Superior temporal gyrus (tissue), 1 donor: ENCODE results near the gene UBE2J2.
"Not testable (repeated sequence)": the region's sequence is repeated elsewhere in the genome, so short reads cannot be mapped to it uniquely, and the experiment has no call there.

Experiments used
- DNase-seq: peaks from one replicate; pipeline ENCODE4 v3.0.0-alpha.2; 2016; ENCODE audit errors: extremely low spot score

UBE2J2 gene

DNA sequence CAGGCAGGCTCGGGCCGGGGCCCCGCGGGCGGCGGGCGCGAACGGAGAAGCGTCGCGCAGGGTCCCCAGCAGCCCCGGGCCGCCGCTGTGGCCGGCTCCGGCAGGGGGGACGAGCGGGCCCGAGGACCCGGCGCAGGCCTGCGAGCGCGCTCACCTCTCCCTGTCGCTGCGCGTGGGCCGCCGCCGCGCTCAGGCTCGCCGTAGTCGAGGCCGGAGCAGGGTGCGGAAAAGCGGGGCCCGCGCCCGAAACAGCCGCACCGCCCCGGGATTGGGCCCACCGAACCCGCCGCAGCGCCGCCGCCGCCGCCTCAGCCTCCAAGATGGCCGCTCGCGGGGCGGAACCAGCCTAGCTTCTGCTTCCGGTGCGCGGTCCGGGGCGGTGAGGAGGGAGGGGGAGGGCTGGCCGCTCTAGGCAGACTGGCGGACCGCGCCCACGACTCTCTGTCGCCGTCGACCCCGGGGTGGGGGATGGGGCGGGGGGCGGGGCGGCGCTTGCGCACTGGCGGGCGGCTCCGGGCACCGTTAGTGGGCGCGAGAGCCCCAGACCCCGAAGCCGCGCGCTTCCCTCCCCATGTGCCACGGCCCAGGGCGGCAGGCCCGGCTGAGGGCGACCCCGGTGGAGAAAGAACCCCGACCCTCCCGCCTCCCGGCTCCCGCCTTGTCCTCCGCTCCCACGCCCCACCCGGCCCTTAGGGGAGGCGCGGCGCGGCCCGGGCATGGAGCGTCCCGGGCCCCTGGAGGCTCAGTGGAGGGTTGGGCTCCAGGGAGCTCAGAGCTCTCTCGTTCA, at the start of gene UBE2J2:
TSS of gene UBE2J2 (minus strand) at position 343 of the 787 bp plus-strand sequence. CDS start 5,862 bp downstream, outside the sequence.
- DNase-seq = peak; percentile 79

DNA sequence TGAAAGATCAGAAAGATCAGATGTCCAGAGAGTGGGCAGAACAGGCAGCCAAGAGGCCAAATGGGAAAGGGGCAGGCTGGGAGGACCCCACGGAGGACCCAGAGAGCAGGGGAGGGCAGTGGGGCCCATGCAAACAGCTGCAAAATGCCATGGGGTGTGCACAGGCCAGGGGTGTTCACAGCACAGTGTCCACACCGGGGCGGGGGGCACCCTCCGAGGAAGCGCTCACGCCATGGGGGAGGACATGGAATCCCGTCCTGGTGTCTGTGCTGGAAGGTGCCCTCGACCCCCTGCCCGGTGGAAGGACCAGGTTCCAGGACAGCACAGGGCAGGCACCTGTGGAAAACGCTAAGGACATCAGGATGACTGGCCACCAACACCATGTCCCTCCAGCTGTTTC, 49.3 kb upstream of the UBE2J2 start:
- no peak for DNase-seq

DNA sequence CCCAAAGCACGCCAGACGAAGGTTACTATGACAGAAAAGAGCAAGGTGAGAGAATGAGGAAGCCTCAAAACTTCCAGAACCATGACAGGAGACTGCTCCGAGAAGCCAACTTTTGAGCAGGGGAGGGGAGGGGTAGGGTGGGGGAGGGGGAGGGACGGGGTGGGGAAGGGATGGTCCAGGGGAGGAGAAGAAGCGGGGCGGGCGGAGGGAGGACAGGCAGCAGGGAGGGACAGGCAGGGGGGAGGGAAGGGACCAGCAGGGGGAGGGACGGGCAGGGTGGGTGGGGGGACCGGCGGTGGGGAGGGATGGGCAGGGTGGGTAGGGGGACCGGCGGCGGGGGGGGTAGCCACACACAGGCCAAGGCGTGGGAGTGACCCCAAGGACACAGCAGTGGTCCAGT, 48.8 kb upstream of the UBE2J2 start:
- no peak for DNase-seq

DNA sequence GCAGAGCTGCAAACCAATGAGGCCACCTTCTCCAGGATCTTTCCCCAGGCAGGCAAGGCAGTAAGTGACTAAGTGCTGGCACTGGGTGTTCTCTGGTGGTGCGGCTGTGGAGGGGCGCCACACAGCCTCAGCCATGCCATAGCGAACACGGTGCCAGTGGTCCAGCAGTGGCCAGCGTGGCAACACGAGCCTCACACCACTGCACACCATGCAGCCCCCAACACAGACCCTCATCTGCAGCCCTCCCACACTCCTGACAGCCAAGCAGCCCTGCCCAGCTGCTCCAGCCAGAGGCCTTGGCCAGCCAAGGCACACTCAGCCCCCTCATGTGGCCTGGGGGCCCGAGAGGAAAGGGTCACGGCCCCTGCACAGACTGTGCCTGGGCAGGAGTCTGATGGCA, 47.8 kb upstream of the UBE2J2 start:
- no peak for DNase-seq

DNA sequence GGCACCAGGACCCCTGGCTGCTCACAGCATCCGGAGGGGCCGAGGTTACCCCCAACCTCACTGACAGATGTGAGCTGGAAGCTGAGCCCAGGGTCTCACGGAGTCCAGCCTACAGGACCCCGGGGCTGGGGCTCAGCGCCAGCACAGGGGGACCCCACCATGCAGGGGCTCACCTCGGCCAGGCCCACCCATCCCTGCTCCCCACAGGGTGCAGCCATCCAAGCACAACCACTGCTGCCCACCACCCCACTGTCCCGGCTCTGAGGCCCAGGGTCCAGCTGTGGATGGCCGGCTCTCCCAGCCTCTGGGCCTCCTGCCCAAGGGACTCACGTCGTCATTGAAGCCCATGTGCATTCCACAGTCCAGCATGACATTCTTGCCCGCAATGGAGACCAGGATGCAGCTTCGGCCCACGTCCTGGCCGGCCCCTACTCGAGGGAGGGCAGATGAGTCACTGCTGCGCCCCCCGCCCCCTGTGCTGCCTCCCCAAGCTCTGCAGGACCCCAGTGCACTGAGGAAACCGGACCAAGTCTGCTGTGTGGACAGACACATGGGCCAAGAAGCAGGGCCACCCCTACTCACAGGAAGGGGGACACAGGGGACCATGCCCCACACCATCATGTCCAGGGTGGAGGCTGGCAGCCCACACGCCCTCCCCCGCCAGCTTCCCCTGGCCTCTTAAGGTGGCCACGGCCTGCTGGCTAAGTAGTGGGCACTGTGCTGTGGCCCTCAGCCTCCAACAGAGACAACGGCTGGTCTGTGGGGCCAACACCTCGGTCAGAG, 47.2 kb upstream of the UBE2J2 start:
- DNase-seq = no peak

DNA sequence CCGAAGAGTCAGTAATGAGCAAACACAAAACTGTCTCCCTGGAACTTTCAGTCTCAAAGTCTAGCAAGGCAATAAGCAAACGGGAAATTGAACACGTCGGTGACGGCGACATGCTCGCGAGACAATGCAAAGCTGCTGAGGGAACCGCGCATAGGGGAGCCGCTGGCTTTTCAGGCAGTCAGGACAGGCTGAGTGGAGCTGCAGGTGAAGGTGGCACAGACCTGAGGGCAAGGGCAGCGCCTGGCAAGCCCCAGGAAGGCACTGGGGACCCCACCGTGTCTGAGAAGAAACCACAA, 45.9 kb upstream of the UBE2J2 start:
- DNase-seq = no peak

DNA sequence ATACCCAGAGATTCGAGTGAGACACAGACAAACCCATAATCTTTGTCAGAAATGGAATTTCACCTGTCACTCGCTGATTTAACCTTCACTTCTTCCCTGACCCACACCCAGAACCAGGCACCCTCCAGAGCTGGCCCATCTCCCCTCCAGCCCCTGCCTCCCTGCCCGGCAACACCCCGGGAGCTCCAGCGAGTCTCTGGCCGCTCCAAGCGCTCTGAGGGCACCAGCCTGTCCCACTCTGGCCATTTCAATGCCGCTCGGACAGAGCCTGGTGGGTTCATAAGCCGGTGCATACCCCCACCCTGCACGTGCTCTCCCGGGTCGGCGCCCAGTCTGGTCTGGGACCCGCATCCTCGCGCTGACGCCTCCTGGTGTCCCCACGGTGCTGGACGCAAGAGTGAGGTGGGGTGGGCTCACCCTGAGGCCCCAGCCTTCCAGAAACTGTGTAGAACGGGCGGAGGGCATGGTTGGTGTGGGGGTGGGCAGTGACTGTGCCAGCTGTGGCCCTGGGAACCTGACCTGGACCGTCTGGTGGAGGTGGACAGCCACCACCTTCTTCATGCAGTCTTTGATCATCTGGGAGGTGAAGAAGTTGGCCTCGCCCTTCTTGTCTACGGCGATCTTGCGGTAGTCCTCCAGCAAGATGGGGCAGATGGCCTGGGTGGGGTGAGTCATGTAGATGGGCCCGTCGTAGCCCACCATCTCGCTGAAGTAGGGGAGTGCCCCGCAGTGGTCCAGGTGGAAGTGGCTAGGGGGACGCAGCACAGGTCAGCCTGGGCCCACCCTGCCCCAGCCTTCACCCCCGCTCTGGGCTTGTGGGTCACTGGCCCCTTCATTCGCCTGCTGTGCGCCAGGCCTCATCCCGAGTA, 45.4 kb upstream of the UBE2J2 start:
- DNase-seq = no peak

DNA sequence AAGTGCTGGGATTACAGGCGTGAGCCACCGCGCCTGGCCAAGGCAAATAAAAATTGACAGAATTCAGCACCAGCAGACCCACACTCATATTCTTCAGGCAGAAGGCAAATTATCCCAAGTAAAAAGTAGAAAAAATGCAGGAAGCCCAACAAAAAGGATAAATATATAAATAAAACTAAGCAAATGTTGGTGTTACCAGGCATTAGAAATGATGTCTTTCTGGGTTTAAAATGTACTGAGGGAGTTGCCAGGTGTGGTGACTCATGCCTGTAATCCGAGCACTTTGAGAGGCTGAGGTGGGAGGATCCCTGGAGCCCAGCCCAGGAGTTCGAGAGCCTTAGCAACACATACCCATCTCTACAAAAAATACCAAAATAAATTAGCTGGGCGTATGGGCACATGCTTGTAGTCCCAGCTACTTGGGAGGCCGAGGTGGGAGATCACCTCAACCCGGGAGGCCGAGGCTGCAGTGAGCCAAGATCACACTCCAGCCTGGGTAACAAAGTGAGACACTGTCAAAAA, 44.5 kb upstream of the UBE2J2 start:
- peak; percentile 55 for DNase-seq

DNA sequence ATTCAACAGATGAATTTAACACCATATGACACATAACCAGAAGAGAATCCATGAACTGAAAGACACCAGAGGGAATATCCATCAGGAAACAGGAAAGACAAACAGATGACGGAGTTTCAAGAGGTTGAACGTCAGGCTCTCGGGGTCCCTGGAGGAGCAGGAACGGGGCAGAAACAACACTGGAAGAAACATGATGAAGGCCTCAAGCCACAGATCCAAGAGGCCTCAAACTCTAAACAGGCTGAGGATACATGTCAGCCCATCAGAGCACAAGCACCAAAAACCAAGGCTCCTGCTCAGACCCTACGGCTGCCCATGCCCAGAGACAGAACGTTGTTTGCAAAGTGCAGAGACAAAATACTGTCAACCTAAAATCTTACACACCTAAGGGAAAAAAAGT, 43.8 kb upstream of the UBE2J2 start:
- no peak for DNase-seq

DNA sequence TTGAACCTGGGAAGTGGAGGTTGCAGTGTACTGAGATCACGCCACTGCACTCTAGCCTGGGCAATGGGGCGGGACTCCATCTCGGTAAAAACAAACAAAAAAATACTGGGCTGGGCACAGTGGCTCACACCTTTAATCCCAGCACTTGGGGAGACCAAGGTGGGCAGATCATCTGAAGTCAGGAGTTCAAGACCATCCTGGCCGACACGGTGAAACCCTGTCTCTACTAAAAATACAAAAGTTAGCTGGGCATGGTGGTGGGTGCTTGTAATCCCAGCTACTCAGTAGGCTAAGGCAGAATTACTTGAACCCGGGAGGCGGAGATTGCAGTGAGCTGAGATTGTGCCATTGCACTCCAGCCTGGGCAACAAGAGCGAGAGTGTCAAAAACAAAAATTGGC, 42.5 kb upstream of the UBE2J2 start:
- DNase-seq = not testable (repeated sequence)

DNA sequence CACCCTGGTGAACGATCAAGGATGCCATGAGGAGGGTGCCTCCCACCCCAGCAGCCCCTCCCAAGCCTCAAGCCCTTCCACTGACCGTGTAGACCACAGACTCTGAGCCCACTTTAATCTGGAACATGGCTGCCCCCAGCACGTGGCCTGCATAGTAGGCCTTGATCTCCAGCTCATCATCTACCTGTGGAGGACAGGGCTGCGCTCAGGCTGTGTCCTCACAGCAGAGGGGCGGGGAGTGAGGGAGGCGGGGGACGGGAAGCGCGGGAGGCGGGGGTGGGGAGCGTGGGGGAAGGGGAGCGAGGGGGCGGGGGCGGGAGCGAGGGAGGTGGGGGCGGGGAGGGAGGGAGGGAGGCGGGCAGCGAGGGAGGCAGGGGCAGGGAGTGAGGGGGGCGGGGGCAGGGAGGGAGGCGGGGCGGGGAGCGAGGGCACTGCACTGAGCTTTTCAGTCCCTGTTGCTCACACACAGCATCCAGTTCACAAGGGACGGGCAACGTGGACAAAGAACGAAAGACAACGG, 41.8 kb upstream of the UBE2J2 start:
- no peak for DNase-seq

DNA sequence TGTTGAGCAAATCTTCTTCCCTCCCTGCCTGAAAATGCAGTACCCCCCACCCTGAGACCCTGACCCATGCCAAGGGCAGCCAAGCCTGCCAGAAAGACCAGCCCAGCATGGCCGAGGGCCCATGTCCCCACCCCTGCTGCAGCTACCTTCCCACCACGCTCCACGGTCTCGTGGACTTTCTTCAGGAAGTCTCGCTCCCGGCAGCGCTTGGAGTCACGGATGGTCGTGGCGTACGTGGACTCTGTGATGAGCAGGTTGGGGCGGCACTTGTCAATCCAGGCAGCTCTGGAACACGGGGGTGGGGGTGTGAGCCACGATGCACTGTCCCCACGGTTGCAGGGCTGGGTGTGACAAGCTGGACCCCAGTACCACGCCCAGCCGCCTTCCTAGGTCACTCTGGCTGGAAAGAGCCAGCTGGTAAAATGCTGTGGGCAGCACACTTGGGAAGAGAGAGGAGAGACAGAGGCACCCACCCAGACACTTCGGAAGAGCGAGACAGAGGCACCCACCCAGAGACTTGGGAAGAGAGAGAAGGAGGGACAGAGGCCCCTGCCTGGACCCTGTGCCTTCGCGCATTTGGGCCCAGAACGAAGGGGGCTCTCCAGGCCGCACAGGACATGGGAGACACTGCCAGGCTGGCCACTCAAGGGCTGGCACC, 41.2 kb upstream of the UBE2J2 start:
- DNase-seq = no peak

DNA sequence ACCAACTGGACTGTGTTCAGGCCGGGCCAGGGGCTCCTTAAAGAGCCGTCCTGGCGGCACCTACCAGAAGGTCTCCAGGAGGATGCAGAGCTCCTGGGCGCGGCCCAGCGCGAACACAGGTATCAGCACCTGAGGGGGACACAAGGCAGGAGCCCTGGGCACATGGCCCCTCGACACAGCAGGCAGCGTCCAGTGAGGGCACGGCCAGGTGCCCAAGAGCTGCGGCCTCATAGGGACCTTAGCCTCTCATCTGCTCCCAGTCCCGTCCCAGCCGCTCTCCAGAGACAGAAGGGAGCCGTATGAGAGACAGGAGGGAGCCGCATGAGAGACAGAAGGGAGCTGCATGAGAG, 40.6 kb upstream of the UBE2J2 start:
- no peak for DNase-seq

DNA sequence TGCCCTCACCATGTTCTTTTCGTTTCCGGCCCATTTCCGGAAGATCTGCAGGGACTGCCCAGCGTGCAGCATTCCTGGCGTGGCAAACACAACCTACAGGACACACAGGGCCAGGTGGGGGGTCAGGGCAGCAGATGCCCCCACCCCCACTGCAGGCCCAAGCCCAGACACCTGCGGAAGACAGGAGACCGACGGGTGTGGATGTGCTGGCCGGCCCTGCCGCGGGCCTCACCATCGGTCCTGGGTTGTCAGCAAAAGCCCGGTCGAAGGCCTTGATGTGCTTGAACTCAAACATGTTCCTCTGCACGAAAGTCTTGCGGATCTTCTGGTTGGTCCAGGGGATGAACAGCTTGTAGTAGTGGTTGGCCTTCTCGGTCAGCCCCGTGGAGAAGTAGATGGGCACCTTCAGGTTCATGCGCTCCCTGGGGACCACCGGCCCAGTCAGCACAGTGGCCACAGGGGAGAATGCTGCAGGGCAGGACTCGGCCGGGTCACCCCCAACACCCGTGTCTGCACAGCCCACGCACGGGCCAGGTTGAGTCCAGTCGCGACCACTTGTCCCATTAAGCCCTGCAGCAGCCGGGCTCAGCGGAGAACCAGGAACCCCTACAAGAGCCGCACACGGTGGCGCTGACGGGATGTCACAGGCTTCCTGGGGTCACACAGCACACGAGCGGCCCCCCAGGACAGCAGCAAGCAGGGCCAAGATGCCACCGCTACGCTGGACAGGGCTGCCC, 40.0 kb upstream of the UBE2J2 start:
- DNase-seq = no peak

DNA sequence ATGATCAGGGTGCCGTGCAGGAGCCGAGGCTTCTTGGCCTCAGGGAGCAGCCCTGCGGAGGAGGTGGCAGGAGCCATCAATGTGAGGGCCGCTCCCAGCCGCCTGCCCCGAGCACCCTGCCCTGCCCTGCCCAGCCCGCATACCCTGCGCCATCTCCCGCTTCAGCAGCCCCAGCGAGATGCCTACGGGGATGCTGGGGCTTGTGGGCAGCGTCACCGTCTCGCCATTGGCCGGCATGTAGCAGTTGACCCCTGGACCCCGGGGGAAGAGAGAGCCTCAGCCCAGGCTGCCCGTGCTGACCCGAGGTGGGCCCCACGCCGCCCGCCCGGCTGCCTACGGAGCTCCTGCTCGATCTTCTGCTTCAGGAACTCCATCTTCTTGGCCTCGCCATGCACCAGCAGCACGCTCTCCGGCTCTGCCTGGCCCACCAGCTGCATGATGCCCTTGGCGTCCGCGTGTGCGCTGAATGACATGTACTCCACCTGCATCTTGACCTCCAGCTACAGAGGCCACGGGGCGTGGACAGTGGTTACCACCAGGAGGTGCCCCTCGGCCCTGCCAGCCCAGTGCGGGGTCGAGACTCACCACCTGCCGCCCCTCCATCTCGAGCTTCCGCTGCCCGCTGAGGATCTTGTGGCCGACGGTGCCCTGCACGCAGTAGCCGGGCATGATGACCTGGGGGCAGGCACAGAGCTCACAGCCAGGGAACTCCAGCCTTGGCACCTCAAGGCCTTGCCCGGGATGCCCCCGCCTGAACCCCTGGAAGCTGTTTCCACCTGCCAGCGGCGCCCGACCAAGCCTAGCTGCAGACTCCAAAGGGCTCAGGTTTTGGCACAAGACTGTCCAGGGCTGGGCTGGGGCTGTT, 39.0 kb upstream of the UBE2J2 start:
- DNase-seq = no peak

DNA sequence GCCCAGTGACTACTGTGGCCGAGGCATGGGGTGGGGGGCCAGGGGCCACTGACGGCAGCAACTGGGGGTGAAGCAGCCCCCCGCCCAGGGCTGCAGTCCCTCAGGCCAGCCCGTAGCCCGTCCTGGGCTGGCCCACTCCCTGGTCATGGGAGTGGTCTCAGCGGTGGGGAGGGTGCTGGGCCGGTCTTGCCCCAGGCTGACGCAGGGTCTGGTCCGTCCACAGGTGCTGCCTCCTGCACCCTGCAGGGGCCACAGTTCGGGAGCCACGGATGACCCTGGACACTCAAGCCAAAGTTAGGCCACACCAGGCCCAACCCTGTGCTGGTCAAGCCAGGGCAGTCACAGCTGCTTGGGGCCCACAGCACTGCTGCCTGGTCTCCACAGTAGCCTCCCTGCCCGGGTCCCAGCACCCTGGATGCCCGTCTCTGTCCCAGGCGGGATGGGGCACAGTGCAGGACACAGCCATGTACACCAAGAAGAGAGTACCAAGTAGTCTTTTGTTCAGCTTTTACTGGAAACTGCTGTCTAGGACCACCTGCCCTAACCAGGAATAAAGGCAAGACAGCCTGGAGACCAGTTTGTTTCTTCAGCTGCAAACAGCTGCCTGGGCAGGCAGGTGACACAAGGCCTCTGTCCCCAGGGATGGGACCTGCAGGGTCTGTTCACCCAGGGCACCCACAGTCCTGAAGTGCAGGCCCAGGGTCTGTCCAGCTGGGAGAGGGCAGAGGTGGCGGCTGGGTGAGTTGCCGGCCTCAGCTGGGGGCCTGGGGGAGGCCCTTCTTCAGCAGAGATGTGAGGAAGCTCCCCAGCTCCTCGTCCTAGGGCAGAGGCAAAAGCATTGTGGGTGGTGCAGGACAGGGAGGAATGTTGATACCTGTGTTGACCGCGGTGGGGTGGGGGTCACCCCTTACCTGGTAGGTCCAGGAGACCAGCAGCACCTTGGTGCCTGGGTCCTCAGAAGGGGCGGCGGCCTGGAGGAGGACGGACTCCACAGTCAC, 37.8 kb upstream of the UBE2J2 start:
- no peak for DNase-seq

DNA sequence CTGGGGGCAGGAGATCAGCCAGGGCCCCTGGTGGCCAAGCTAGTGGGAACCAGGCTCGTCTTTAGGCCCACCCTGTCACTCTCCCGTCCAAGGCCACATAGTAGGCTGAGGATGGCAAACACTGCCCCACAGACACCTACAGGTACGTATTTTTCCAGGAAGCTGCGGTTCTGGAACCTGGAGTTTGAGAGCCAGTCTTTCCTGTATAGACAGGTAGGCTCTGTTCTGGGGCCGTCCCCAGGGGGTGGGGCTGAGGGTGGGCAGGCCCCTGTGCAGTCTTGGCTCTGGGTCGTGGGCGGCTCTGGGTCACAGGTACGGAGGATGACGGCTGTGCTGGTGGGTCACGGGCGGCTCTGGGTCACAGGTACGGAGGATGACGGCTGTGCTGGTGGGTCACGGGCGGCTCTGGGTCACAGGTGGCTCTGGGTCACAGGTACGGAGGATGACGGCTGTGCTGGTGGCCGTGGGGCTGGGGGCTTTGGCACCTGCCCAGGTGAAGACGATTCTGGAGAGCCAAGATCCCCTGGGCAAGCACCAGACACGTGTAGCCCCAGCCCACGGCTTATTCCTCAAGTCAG, 36.9 kb upstream of the UBE2J2 start:
- no peak for DNase-seq

DNA sequence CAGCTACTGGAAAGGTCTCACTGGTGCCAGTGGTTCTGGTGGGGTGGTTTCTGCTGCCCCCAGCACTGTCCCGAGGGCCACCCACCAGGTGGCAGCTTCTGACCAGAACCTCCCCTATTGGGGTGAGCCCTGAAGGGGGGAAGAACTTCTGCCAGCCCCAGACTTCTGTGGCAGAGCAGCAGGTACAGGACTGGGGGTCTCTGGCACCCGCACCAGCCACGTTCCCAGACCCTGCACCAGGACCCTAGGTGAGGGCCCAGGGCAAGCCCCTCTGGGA, 36.4 kb upstream of the UBE2J2 start:
- no peak for DNase-seq
